Fibroblast of lung (primary cell): ENCODE results near the gene PRDX5.

Experiments
- CTCF ChIP-seq, 2 donors: IDR thresholded peaks in 1 of 2; conservative IDR thresholded peaks in 1 of 2; 1 replicate in 1 of 2; 2 replicates in 1 of 2; pipeline ENCODE4 v1.5.1; 2011 to 2012; ENCODE audit warnings: low read length in 2 of 2, control low read depth in 1 of 2, inconsistent platforms in 1 of 2, low read depth in 1 of 2, mild to moderate bottlenecking in 1 of 2
- EZH2 ChIP-seq: IDR thresholded peaks from 2 replicates; pipeline ENCODE4 v1.5.1; 2012; ENCODE audit warnings: low read length, control low read depth, mild to moderate bottlenecking; ENCODE audit errors: missing control alignments

- TF ChIP-seq CTCF (conservative IDR thresholded peaks at IDR 0.05 in 1 of 2, IDR thresholded peaks at IDR 0.05 in 1 of 2; ENCODE audit: low read depth in 1 of 2, low read length in 2 of 2) (no peak), EZH2 (no peak)
Measured at GRCh38 chr11:64358907-64359711, 41.2 kb downstream of the PRDX5 start, which contains the start of gene RPS6KA4.
